22Rv1 (cell line): ENCODE results near the gene CHTF18.

Source experiments
- CTCF ChIP-seq: fragments of 450-650 bp; IDR thresholded peaks from 2 replicates; pipeline ENCODE4 v1.5.1; 2017; ENCODE audit warnings: mild to moderate bottlenecking
- ZFX ChIP-seq: fragments of 450-650 bp; IDR thresholded peaks from 2 replicates; pipeline ENCODE4 v1.6.1; 2017; ENCODE audit warnings: antibody characterized with exemption, borderline replicate concordance

GRCh38 chr16:799948-800833, 11.8 kb downstream of the CHTF18 start, which contains the start of gene GNG13:
- TF ChIP-seq CTCF, result no peak
- TF ChIP-seq ZFX, result no peak
